ENCODE measurements around the gene CYTH4. TPM values are rescaled to one million over a fixed set of nuclear protein-coding genes. Genes with fewer than 3 reads are reported as not detected.

Gene CYTH4
- total RNA-seq, 1 donor from 2014 or later: not detected

DNA sequence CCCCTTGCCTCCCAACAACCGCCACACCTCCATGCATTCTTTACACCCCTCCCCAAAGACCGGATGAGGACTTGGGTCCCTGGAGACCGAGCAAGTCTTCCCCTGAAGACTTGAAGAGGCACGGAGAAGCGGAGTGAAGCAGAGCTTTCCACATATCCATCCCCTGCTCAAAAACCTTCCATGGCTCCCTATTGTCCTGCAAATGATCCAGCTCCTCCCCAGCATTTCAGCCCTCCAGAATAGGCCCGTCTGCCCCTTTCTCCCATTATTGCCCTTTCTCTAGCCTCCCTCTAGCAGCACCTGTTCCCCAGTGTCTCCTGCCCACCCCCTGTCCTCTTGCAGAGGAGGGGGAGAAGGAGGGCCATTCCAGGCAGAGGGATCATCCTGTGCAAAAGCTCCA is 59.8 kb downstream of the CYTH4 start:
- Mint-ChIP-seq H3K27me3 (ENCODE audit: unreplicated experiment) (peaks cover 9% of the 10 kb centered on the region), H3K9me3 (ENCODE audit: unreplicated experiment) (no peaks in the 10 kb centered on the region), H3K4me3 (ENCODE audit: unreplicated experiment) (no peak overlapping the region), H3K27ac (ENCODE audit: unreplicated experiment) (no peak overlapping the region), H3K36me3 (ENCODE audit: unreplicated experiment) (no peaks in the 10 kb centered on the region), H3K4me1 (ENCODE audit: low read depth, unreplicated experiment) (peaks cover 24% of the 10 kb centered on the region)
- TF ChIP-seq, protein P1, sequence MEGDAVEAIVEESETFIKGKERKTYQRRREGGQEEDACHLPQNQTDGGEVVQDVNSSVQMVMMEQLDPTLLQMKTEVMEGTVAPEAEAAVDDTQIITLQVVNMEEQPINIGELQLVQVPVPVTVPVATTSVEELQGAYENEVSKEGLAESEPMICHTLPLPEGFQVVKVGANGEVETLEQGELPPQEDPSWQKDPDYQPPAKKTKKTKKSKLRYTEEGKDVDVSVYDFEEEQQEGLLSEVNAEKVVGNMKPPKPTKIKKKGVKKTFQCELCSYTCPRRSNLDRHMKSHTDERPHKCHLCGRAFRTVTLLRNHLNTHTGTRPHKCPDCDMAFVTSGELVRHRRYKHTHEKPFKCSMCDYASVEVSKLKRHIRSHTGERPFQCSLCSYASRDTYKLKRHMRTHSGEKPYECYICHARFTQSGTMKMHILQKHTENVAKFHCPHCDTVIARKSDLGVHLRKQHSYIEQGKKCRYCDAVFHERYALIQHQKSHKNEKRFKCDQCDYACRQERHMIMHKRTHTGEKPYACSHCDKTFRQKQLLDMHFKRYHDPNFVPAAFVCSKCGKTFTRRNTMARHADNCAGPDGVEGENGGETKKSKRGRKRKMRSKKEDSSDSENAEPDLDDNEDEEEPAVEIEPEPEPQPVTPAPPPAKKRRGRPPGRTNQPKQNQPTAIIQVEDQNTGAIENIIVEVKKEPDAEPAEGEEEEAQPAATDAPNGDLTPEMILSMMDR (IDR thresholded peaks at IDR 0.05; ENCODE audit: partially characterized antibody, unreplicated experiment): no peak
- no peak for DNase-seq

GRCh38 chr22:37343348-37343747 is 61.0 kb downstream of the CYTH4 start:
- Mint-ChIP-seq H3K36me3 (ENCODE audit: unreplicated experiment) (no peaks in the 10 kb centered on the region), H3K27me3 (ENCODE audit: unreplicated experiment) (peaks cover 9% of the 10 kb centered on the region), H3K27ac (ENCODE audit: unreplicated experiment) (no peak overlapping the region), H3K4me1 (ENCODE audit: low read depth, unreplicated experiment) (peaks cover 19% of the 10 kb centered on the region), H3K4me3 (ENCODE audit: unreplicated experiment) (no peak overlapping the region), H3K9me3 (ENCODE audit: unreplicated experiment) (no peaks in the 10 kb centered on the region)
- DNase-seq: no peak
- TF ChIP-seq, protein P1 (IDR thresholded peaks at IDR 0.05; ENCODE audit: partially characterized antibody, unreplicated experiment): no peak

- Mint-ChIP-seq H3K9me3 (ENCODE audit: unreplicated experiment) (no peaks in the 10 kb centered on the region), H3K27ac (ENCODE audit: unreplicated experiment) (no peak overlapping the region), H3K4me3 (ENCODE audit: unreplicated experiment) (no peak overlapping the region), H3K27me3 (ENCODE audit: unreplicated experiment) (peaks cover 9% of the 10 kb centered on the region), H3K36me3 (ENCODE audit: unreplicated experiment) (no peaks in the 10 kb centered on the region), H3K4me1 (ENCODE audit: low read depth, unreplicated experiment) (peaks cover 19% of the 10 kb centered on the region)
- DNase-seq: no peak
- TF ChIP-seq, protein P1 (IDR thresholded peaks at IDR 0.05; ENCODE audit: partially characterized antibody, unreplicated experiment): no peak
Measured at GRCh38 chr22:37343863-37344734, 61.8 kb downstream of the CYTH4 start.

GRCh38 chr22:37344735-37345449 is 62.6 kb downstream of the CYTH4 start:
- Mint-ChIP-seq H3K4me1 (ENCODE audit: low read depth, unreplicated experiment) (peaks cover 17% of the 10 kb centered on the region), H3K27me3 (ENCODE audit: unreplicated experiment) (peaks cover 11% of the 10 kb centered on the region), H3K4me3 (ENCODE audit: unreplicated experiment) (no peak overlapping the region), H3K9me3 (ENCODE audit: unreplicated experiment) (no peaks in the 10 kb centered on the region), H3K27ac (ENCODE audit: unreplicated experiment) (peak overlapping the region; percentile 17), H3K36me3 (ENCODE audit: unreplicated experiment) (no peaks in the 10 kb centered on the region)
- TF ChIP-seq, protein P1 (IDR thresholded peaks at IDR 0.05; ENCODE audit: partially characterized antibody, unreplicated experiment): no peak
- no peak for DNase-seq
